CD8-positive, alpha-beta memory T cell (primary cell): ENCODE results near the gene ACTA2. TPM values are rescaled to one million over a fixed set of nuclear protein-coding genes. Genes with fewer than 3 reads are reported as not detected.

Experiments
- CTCF ChIA-PET: fragments of 350-600 bp; sonication (Branson Sonifier 250); formaldehyde crosslinking; loops from one replicate; lab custom pipeline; 2021; ENCODE audit warnings: antibody characterized with exemption; lab: Charles Lee
- POLR2A ChIA-PET: fragments of 350-600 bp; sonication (Branson Sonifier 250); formaldehyde crosslinking; loops from one replicate; lab custom pipeline; 2021; ENCODE audit warnings: antibody characterized with exemption; lab: Charles Lee
- DNase-seq, 5 donors: peaks; one replicate each; pipeline versions ENCODE4 v3.0.0 to v3.0.0-alpha.2; 2020 to 2022; ENCODE audit warnings: mixed read lengths in 1 of 5
- H3K27ac ChIP-seq: one replicate; pipeline ENCODE4 v1.7.0; 2013; ENCODE audit warnings: low read depth, mild to moderate bottlenecking, low read length, moderate library complexity
- H3K27me3 ChIP-seq: 2 replicates; pipeline ENCODE4 v1.7.0; 2013; ENCODE audit warnings: low read length, mild to moderate bottlenecking; ENCODE audit not compliant: insufficient read depth, poor library complexity, severe bottlenecking
- H3K36me3 ChIP-seq: 2 replicates; pipeline ENCODE4 v1.7.0; 2013; ENCODE audit warnings: mild to moderate bottlenecking, low read length, moderate library complexity; ENCODE audit not compliant: insufficient read depth
- H3K4me1 ChIP-seq: 2 replicates; pipeline ENCODE4 v1.7.0; 2013; ENCODE audit warnings: mild to moderate bottlenecking, low read length, moderate library complexity; ENCODE audit not compliant: insufficient read depth
- H3K4me3 ChIP-seq: 2 replicates; pipeline ENCODE4 v1.7.0; 2013; ENCODE audit warnings: mild to moderate bottlenecking, low read length
- H3K9me3 ChIP-seq: 2 replicates; pipeline ENCODE4 v1.7.0; 2013; ENCODE audit warnings: mild to moderate bottlenecking, low read length
- H3K27ac Mint-ChIP-seq, 8 donors: one replicate each; pipeline ENCODE4 v1.8.0; 2020 to 2021; ENCODE audit warnings: mixed read lengths in 8 of 8, mild to moderate bottlenecking in 6 of 8, inconsistent platforms in 3 of 8, moderate library complexity in 3 of 8
- H3K27me3 Mint-ChIP-seq, 2 donors: one replicate each; pipeline ENCODE4 v1.8.0; 2020 to 2021; ENCODE audit warnings: mixed read lengths in 2 of 2, mild to moderate bottlenecking in 1 of 2, moderate library complexity in 1 of 2
- H3K36me3 Mint-ChIP-seq, 3 donors: one replicate each; pipeline ENCODE4 v1.8.0; 2020 to 2021; ENCODE audit warnings: mixed read lengths in 3 of 3, inconsistent platforms in 1 of 3, mild to moderate bottlenecking in 1 of 3
- H3K4me1 Mint-ChIP-seq, 3 donors: one replicate each; pipeline ENCODE4 v1.8.0; 2020 to 2021; ENCODE audit warnings: mixed read lengths in 3 of 3, inconsistent platforms in 1 of 3, mild to moderate bottlenecking in 1 of 3
- H3K4me3 Mint-ChIP-seq, 7 donors: one replicate each; pipeline ENCODE4 v1.8.0; 2020 to 2021; ENCODE audit warnings: mixed read lengths in 7 of 7, mild to moderate bottlenecking in 6 of 7, moderate library complexity in 4 of 7, inconsistent platforms in 2 of 7
- H3K9me3 Mint-ChIP-seq, 5 donors: one replicate each; pipeline ENCODE4 v1.8.0; 2020 to 2022; ENCODE audit warnings: mixed read lengths in 5 of 5, mild to moderate bottlenecking in 3 of 5, moderate library complexity in 2 of 5, inconsistent platforms in 1 of 5
- polyA plus RNA-seq: library from polyadenylated mRNA; unstranded; fragments of 300-500 nt; fragmentation: Illumina TruSeq; gene quantifications from one replicate; pipeline ENCODE4 v1.2.3, GENCODE V29; 2021
- total RNA-seq, 2 experiments: library from RNA; stranded (reverse); gene quantifications; one replicate each; pipeline ENCODE4 v1.2.3, GENCODE V29; 2021

ACTA2 gene
- total and polyA plus RNA-seq, 3 experiments from 2014 or later, result 24.4 to 37.1 (median 35.0) TPM

GRCh38 chr10:88899886-88900285, 52.7 kb downstream of the ACTA2 start:
- Histone ChIP-seq H3K4me3 (no peak overlapping the region), H3K27me3 (no peaks in the 10 kb centered on the region), H3K36me3 (peaks cover 24% of the 10 kb centered on the region), H3K27ac (no peak overlapping the region), H3K9me3 (no peaks in the 10 kb centered on the region), H3K4me1 (peaks cover 42% of the 10 kb centered on the region)
- H3K9me3 Mint-ChIP-seq, result no peaks in the 10 kb centered on the region
- ChIA-PET POLR2A (no interaction called here), CTCF (interaction anchor here (1.1 to 1.8 kb wide), 4 partner anchors 9 to 211 kb away, joined by 3 to 5 read pairs (median 4); no protein-coding TSS in a partner anchor)
- H3K27ac Mint-ChIP-seq, result no peak overlapping the region
- H3K4me3 Mint-ChIP-seq, result peak overlapping the region in 1 of 7 donors; percentile 15
- H3K4me1 Mint-ChIP-seq, result peaks cover 56 to 70% (median 70%) of the 10 kb centered on the region in 3 donors
- H3K27me3 Mint-ChIP-seq, result no peaks in the 10 kb centered on the region
- no peak for DNase-seq
- H3K36me3 Mint-ChIP-seq, result peaks cover 5 to 55% (median 15%) of the 10 kb centered on the region in 3 donors

GRCh38 chr10:88898727-88899126, 53.8 kb downstream of the ACTA2 start:
- Mint-ChIP-seq H3K27me3 (no peaks in the 10 kb centered on the region), H3K27ac (no peak overlapping the region), H3K36me3 (peaks cover 5 to 50% (median 16%) of the 10 kb centered on the region in 3 donors), H3K4me1 (peaks cover 58 to 78% (median 76%) of the 10 kb centered on the region in 3 donors), H3K9me3 (no peaks in the 10 kb centered on the region), H3K4me3 (no peak overlapping the region)
- H3K27me3 ChIP-seq, result no peaks in the 10 kb centered on the region
- DNase-seq, result no peak
- peaks cover 42% of the 10 kb centered on the region for H3K4me1 ChIP-seq
- POLR2A ChIA-PET, result no interaction called here
- H3K36me3 ChIP-seq, result peaks cover 12% of the 10 kb centered on the region
- H3K27ac ChIP-seq, result no peak overlapping the region
- no peak overlapping the region for H3K4me3 ChIP-seq
- CTCF ChIA-PET, result interaction anchor here (0.7 to 1.8 kb wide), 2 partner anchors 33 to 63 kb away, joined by 3 to 5 read pairs; no protein-coding TSS in a partner anchor
- H3K9me3 ChIP-seq, result no peaks in the 10 kb centered on the region

GRCh38 chr10:88896994-88897853, 55.3 kb downstream of the ACTA2 start:
- Mint-ChIP-seq H3K9me3 (no peaks in the 10 kb centered on the region), H3K36me3 (peaks cover 0 to 38% (median 12%) of the 10 kb centered on the region in 3 donors), H3K27me3 (no peaks in the 10 kb centered on the region), H3K4me3 (peak overlapping the region in 4 of 7 donors; percentile 7 to 27 (median 16)), H3K4me1 (peaks cover 67 to 86% (median 82%) of the 10 kb centered on the region in 3 donors), H3K27ac (peak overlapping the region in 7 of 8 donors; percentile 1 to 58 (median 55))
- no peak for DNase-seq
- ChIA-PET CTCF (no interaction called here), POLR2A (no interaction called here)
- H3K27me3 ChIP-seq, result no peaks in the 10 kb centered on the region
- H3K27ac ChIP-seq, result no peak overlapping the region
- peaks cover 42% of the 10 kb centered on the region for H3K4me1 ChIP-seq
- H3K36me3 ChIP-seq, result peaks cover 4% of the 10 kb centered on the region
- no peaks in the 10 kb centered on the region for H3K9me3 ChIP-seq
- no peak overlapping the region for H3K4me3 ChIP-seq

DNA sequence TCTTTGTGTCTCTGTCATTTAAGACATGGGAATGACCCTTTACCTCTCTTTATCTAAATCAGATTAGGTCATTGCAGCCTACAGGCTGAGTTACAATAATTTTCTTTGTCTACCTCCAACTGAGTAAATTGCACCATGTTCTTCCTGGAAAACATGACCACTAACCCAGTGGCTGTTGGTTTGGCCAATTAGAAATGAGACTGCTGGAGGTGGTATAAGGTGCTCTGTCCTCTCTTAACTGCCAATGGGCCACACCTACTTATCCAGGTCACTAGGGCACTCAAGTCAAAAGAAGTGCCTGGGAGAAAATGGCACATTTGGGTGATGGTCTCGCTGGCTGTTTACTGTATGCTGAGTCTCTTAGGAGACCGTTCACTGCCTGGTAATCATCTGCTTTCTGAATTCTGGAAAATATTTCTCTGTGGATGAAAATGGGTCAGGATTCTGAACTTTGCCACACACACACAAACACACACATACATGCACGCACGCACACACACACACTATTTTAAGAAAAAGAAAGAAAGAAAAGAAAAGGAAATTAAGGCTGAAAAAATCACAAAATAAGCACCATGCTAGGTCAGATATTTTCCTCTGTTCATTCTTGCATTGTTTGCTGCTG, 56.1 kb downstream of the ACTA2 start:
- no peaks in the 10 kb centered on the region for H3K27me3 ChIP-seq
- Mint-ChIP-seq H3K4me3 (peak overlapping the region in 1 of 7 donors; percentile 22), H3K9me3 (no peaks in the 10 kb centered on the region), H3K27ac (peak overlapping the region in 5 of 8 donors; percentile 5 to 58 (median 31)), H3K36me3 (peaks cover 0 to 32% (median 13%) of the 10 kb centered on the region in 3 donors), H3K27me3 (no peaks in the 10 kb centered on the region), H3K4me1 (peaks cover 63 to 86% (median 79%) of the 10 kb centered on the region in 3 donors)
- H3K4me1 ChIP-seq, result peaks cover 40% of the 10 kb centered on the region
- H3K9me3 ChIP-seq, result no peaks in the 10 kb centered on the region
- H3K27ac ChIP-seq, result no peak overlapping the region
- H3K36me3 ChIP-seq, result no peaks in the 10 kb centered on the region
- no peak for DNase-seq
- ChIA-PET CTCF (no interaction called here), POLR2A (no interaction called here)
- no peak overlapping the region for H3K4me3 ChIP-seq

DNA sequence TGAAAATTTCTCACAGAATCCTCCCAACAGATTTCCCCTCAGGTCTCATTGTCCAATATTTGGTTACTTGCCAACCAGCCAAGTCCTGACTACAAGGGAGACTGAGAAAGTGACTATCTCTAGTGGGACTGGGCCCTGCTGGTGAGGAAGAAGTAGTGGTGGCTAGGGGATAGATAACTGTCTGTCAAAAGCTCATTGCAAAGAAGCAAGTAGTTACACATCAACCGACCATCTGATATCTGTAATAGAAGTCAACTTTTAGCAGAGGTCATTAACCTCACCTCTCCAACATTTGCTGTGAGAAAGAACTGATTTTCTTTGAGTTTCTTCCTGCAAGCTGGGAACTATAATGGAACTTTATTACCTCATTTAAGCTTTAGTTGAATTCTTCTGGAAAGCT, 57.3 kb downstream of the ACTA2 start:
- Histone ChIP-seq H3K27ac (no peak overlapping the region), H3K27me3 (no peaks in the 10 kb centered on the region), H3K9me3 (no peaks in the 10 kb centered on the region), H3K4me1 (peaks cover 31% of the 10 kb centered on the region), H3K36me3 (no peaks in the 10 kb centered on the region), H3K4me3 (no peak overlapping the region)
- Mint-ChIP-seq H3K27ac (no peak overlapping the region), H3K4me1 (peaks cover 58 to 82% (median 79%) of the 10 kb centered on the region in 3 donors), H3K4me3 (no peak overlapping the region), H3K27me3 (no peaks in the 10 kb centered on the region), H3K9me3 (no peaks in the 10 kb centered on the region), H3K36me3 (peaks cover 0 to 26% (median 13%) of the 10 kb centered on the region in 3 donors)
- ChIA-PET POLR2A (interaction anchor here (0.9 kb wide), 1 partner anchor 15 kb away, joined by 5 read pairs; the partner anchor contains the start of gene STAMBPL1), CTCF (interaction anchor here (0.9 to 1.0 kb wide), 2 partner anchors 10 to 59 kb away, joined by 3 to 4 read pairs; no protein-coding TSS in a partner anchor)
- no peak for DNase-seq

DNA sequence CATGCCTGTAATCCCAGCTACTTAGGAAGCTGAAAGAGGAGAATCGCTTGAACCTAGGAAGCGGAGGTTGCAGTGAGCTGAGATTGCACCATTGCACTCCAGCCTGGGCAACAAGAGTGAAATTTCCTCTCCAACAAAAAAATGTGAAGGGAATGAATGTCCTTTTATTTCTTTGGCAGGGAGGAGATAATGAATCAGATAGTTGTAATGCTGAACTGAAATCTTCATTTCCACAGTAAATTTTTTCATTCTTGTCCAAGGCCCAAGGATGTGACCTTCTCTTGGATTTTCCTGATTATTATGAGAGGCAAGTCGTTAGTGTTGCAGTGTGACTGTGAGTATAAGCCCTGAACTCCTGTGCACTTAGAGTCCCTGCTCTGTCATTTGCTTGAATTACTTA, 59.0 kb downstream of the ACTA2 start:
- Mint-ChIP-seq H3K27me3 (no peaks in the 10 kb centered on the region), H3K4me1 (peaks cover 64 to 85% (median 82%) of the 10 kb centered on the region in 3 donors), H3K9me3 (no peaks in the 10 kb centered on the region), H3K27ac (no peak overlapping the region), H3K4me3 (no peak overlapping the region), H3K36me3 (peaks cover 0 to 21% (median 10%) of the 10 kb centered on the region in 3 donors)
- POLR2A ChIA-PET, result no interaction called here
- no peaks in the 10 kb centered on the region for H3K9me3 ChIP-seq
- no peak overlapping the region for H3K27ac ChIP-seq
- peaks cover 34% of the 10 kb centered on the region for H3K4me1 ChIP-seq
- no peaks in the 10 kb centered on the region for H3K36me3 ChIP-seq
- CTCF ChIA-PET, result interaction anchor here (1.3 kb wide), 1 partner anchor 59 kb away, joined by 3 read pairs; no protein-coding TSS in a partner anchor
- H3K4me3 ChIP-seq, result no peak overlapping the region
- no peaks in the 10 kb centered on the region for H3K27me3 ChIP-seq
- no peak for DNase-seq

GRCh38 chr10:88892222-88892967, 60.2 kb downstream of the ACTA2 start:
- peaks cover 0 to 21% (median 10%) of the 10 kb centered on the region in 3 donors for H3K36me3 Mint-ChIP-seq

More at GRCh38 chr10:88892222-88892967, 60.2 kb downstream of the ACTA2 start:
- Mint-ChIP-seq H3K4me3 (peak overlapping the region in 1 of 7 donors; percentile 15), H3K9me3 (no peaks in the 10 kb centered on the region), H3K27ac (peak overlapping the region in 3 of 8 donors; percentile 12 to 72 (median 18)), H3K4me1 (peaks cover 66 to 85% (median 82%) of the 10 kb centered on the region in 3 donors), H3K27me3 (no peaks in the 10 kb centered on the region)
- no peak for DNase-seq
- peaks cover 42% of the 10 kb centered on the region for H3K4me1 ChIP-seq
- CTCF ChIA-PET, result interaction anchor here (1.2 to 1.6 kb wide), 3 partner anchors 10 to 40 kb away, joined by 3 to 5 read pairs (median 3); partner anchors contain the start of gene STAMBPL1
- no peaks in the 10 kb centered on the region for H3K9me3 ChIP-seq
- H3K4me3 ChIP-seq, result no peak overlapping the region
- H3K27me3 ChIP-seq, result no peaks in the 10 kb centered on the region
- POLR2A ChIA-PET, result interaction anchor here (0.7 kb wide), 2 partner anchors 26 to 70 kb away, joined by 3 to 4 read pairs; no protein-coding TSS in a partner anchor
- no peak overlapping the region for H3K27ac ChIP-seq
- no peaks in the 10 kb centered on the region for H3K36me3 ChIP-seq
